BLaER1 (cell line): ENCODE data around the gene USP49.
A peak's percentile ranks its signal among the peaks of the same experiment; 100 is the strongest.
"Not testable (repeated sequence)": the region's sequence is repeated elsewhere in the genome, so short reads cannot be mapped to it uniquely, and the experiment has no call there.

Source experiments
- H3K27ac ChIP-seq: shearing (Covaris generic); formaldehyde crosslinking; 2 replicates; pipeline ENCODE4 v1.8.1; 2022
- H3K27me3 ChIP-seq: shearing (Covaris generic); formaldehyde crosslinking; 2 replicates; pipeline ENCODE4 v1.8.1; 2022
- H3K36me3 ChIP-seq: shearing (Covaris generic); formaldehyde crosslinking; 2 replicates; pipeline ENCODE4 v1.8.1; 2022
- H3K4me1 ChIP-seq: shearing (Covaris generic); formaldehyde crosslinking; 2 replicates; pipeline ENCODE4 v1.8.1; 2022
- H3K4me2 ChIP-seq: shearing (Covaris generic); formaldehyde crosslinking; 2 replicates; pipeline ENCODE4 v1.8.1; 2022
- H3K4me3 ChIP-seq: shearing (Covaris generic); formaldehyde crosslinking; 2 replicates; pipeline ENCODE4 v1.8.1; 2022
- H3K9ac ChIP-seq: shearing (Covaris generic); formaldehyde crosslinking; 2 replicates; pipeline ENCODE4 v1.8.1; 2022
- H3K9me3 ChIP-seq: shearing (Covaris generic); formaldehyde crosslinking; 2 replicates; pipeline ENCODE4 v1.8.1; 2022
- H4K20me1 ChIP-seq: shearing (Covaris generic); formaldehyde crosslinking; 2 replicates; pipeline ENCODE4 v1.8.1; 2022
- Cebpa-rat ChIP-seq: shearing (Covaris generic); IDR thresholded peaks from 2 replicates; pipeline ENCODE4 v1.8.1; 2022

The USP49 gene

GRCh38 chr6:41767112-41767833 lies 127.9 kb downstream of the USP49 start:
- H4K20me1 ChIP-seq = no peaks in the 10 kb centered on the region
- H3K4me2 ChIP-seq = peak overlapping the region; percentile 45
- no peak overlapping the region for H3K9ac ChIP-seq

GRCh38 chr6:41766043-41766664 lies 129.0 kb downstream of the USP49 start:
- not testable (repeated sequence) for H3K27ac ChIP-seq, H3K4me3 ChIP-seq, H4K20me1 ChIP-seq, H3K9me3 ChIP-seq, H3K27me3 ChIP-seq, H3K9ac ChIP-seq
- H3K4me1 ChIP-seq = peaks cover 32% of the 10 kb centered on the region
- H3K36me3 ChIP-seq = peaks cover 11% of the 10 kb centered on the region
- peak overlapping the region; percentile 45; the same call in 1 of the 2 replicates for H3K4me2 ChIP-seq

More at GRCh38 chr6:41767112-41767833, 127.9 kb downstream of the USP49 start:
- no peak for TF ChIP-seq Cebpa-rat
- H3K27ac ChIP-seq = no peak overlapping the region
- H3K4me3 ChIP-seq = no peak overlapping the region
- H3K4me1 ChIP-seq = peaks cover 32% of the 10 kb centered on the region
- H3K9me3 ChIP-seq = no peaks in the 10 kb centered on the region
- no peaks in the 10 kb centered on the region for H3K27me3 ChIP-seq
- peaks cover 22% of the 10 kb centered on the region for H3K36me3 ChIP-seq

DNA sequence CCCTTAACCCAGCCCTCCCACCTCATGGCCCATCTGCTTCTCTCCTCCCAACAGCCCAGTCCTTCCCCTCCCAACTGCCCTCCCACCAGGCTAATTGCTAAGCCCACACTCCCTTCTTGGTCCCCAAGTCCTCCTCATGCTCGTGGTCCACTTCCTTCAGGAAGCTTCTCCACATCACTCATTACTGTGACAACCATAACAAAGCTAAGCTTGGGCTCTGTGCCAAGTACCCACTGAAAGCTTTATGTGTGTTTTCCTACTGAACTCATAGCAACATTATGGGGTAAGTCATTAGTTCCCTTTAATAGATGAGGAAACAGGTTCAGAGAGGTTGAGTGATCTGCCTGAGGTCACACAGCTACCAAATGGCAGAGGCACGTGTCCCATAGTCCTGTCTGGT lies 131.7 kb downstream of the USP49 start:
- no peak overlapping the region for H3K9ac ChIP-seq
- TF ChIP-seq Cebpa-rat = no peak

DNA sequence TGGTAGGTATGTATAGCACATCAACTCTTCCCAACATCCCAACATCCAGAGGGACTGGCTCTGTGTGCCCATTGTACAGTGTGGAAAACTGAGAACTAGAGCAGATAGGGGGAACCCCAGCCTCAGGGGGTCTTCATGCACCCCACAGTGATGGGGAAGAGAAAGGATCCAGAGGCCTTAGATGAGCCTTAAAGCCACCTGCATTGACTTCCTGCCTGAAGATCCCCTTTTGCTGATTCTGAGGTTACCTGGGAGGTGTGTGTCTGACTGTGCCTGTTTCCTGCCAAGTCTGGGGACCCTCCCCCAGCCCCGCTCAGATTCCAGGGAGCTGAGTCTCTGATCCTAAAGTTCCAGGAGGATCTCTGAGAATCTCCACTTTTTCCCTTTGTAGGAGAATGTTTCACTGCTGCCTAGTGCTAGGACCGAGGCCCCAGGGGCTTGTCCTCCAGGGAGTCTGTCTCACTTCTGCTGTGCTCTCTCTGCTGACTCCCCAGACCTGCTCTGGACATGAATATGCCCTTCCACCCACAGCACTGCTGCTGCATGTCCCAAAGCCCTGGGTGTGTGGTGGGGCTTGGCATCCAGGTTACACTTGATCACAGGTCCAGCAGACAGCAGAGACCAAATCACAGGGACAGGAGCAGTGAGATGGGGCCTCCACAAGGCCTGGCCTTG lies 135.1 kb downstream of the USP49 start:
- Histone ChIP-seq H3K9ac (no peak overlapping the region), H3K27me3 (no peaks in the 10 kb centered on the region), H3K4me2 (peak overlapping the region; percentile 21; the same call in 1 of the 2 replicates), H3K27ac (no peak overlapping the region), H3K36me3 (no peaks in the 10 kb centered on the region), H3K9me3 (no peaks in the 10 kb centered on the region), H3K4me3 (no peak overlapping the region), H4K20me1 (no peaks in the 10 kb centered on the region), H3K4me1 (peaks cover 37% of the 10 kb centered on the region)
- TF ChIP-seq Cebpa-rat = no peak

More for the DNA sequence above, 131.7 kb downstream of the USP49 start:
- H3K27ac ChIP-seq = no peak overlapping the region
- H3K4me3 ChIP-seq = no peak overlapping the region
- peaks cover 29% of the 10 kb centered on the region for H3K4me1 ChIP-seq
- H3K27me3 ChIP-seq = no peaks in the 10 kb centered on the region
- H3K4me2 ChIP-seq = no peak overlapping the region
- no peaks in the 10 kb centered on the region for H3K9me3 ChIP-seq
- no peaks in the 10 kb centered on the region for H3K36me3 ChIP-seq
- H4K20me1 ChIP-seq = no peaks in the 10 kb centered on the region

DNA sequence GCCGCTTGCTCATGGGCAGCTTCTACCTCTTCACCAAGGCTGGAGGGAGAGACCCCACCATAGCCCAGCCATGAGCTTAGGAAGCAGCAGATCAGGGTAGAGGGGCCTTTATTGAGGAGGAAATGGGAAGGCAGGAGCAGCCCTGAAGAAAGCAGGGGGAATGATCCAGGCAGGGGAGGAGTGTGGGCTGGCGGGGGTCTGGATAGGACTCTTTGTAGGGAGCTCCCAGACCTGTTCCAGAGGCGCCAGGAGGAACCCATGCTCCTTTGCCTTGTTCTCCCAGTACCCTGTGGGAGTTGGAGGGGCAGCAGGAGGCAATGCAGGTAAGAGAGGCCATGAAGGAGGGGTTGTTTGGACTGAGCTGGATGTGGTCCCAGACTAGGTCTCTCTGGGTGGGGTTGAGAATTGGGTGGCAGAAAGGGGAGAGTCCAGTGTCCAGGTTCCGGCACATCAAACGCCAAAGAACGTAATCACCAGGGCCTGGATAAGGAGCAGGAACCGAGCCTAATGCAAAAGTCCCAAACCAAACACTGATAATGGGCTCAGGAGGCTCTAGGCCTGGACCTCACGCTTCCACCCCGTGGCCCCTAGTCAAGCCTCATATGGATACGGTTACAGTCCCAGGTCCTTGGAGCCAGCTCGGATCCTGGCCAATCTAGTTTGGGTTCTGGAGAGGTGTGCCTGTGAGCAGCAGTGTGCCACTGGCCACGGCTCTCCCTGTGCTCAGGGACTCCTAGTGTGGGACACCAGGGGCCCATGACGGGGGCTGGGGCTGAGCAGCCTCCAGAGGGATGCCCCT lies 135.9 kb downstream of the USP49 start:
- Histone ChIP-seq H4K20me1 (no peaks in the 10 kb centered on the region), H3K9ac (no peak overlapping the region), H3K4me3 (no peak overlapping the region), H3K27ac (no peak overlapping the region), H3K4me1 (peaks cover 37% of the 10 kb centered on the region), H3K36me3 (no peaks in the 10 kb centered on the region), H3K9me3 (no peaks in the 10 kb centered on the region), H3K4me2 (no peak overlapping the region), H3K27me3 (no peaks in the 10 kb centered on the region)
- TF ChIP-seq Cebpa-rat = no peak

DNA sequence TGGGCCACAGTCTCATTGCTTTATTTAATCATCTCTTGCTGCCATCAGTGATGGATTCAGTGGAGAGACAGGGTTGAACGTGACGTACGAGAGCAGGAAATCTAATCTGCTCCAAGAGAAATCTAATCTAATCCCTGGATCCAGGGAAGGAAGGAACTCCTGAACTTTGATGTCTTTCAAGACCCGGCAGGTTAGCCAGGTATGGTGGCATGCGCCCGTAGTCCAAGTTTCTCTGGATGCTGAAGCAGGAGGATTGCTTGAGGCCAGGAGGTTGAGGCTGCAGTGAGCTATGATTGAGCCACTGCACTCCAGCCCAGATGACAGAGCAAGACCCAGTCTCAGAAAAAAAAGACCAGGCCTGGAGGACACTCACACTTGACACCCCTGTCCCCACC lies 136.5 kb downstream of the USP49 start:
- TF ChIP-seq Cebpa-rat = no peak
- no peak overlapping the region for H3K4me3 ChIP-seq
- no peaks in the 10 kb centered on the region for H3K36me3 ChIP-seq
- H3K9me3 ChIP-seq = no peaks in the 10 kb centered on the region
- H3K27me3 ChIP-seq = no peaks in the 10 kb centered on the region
- H4K20me1 ChIP-seq = no peaks in the 10 kb centered on the region
- H3K9ac ChIP-seq = no peak overlapping the region
- H3K4me2 ChIP-seq = no peak overlapping the region
- H3K27ac ChIP-seq = no peak overlapping the region
- H3K4me1 ChIP-seq = peaks cover 37% of the 10 kb centered on the region

GRCh38 chr6:41757931-41758640 lies 137.1 kb downstream of the USP49 start:
- TF ChIP-seq Cebpa-rat = no peak
- Histone ChIP-seq H3K9me3 (no peaks in the 10 kb centered on the region), H3K4me1 (peaks cover 37% of the 10 kb centered on the region), H4K20me1 (no peaks in the 10 kb centered on the region), H3K36me3 (no peaks in the 10 kb centered on the region), H3K4me3 (no peak overlapping the region), H3K27ac (0 out of 2 replicates have a peak overlapping the region, but pooled peaks have one; percentile 2), H3K4me2 (peak overlapping the region; percentile 69; the same call in 1 of the 2 replicates), H3K27me3 (no peaks in the 10 kb centered on the region), H3K9ac (no peak overlapping the region)

- Histone ChIP-seq H3K27me3 (no peaks in the 10 kb centered on the region), H3K4me1 (peaks cover 37% of the 10 kb centered on the region), H3K4me3 (no peak overlapping the region), H3K4me2 (peak overlapping the region; percentile 69), H3K9me3 (no peaks in the 10 kb centered on the region), H4K20me1 (no peaks in the 10 kb centered on the region), H3K9ac (no peak overlapping the region), H3K36me3 (no peaks in the 10 kb centered on the region), H3K27ac (0 out of 2 replicates have a peak overlapping the region, but pooled peaks have one; percentile 2)
- TF ChIP-seq Cebpa-rat = no peak
Measured at GRCh38 chr6:41757271-41757670, 137.9 kb downstream of the USP49 start.

GRCh38 chr6:41756354-41756753 lies 138.8 kb downstream of the USP49 start:
- H3K4me1 ChIP-seq = peaks cover 37% of the 10 kb centered on the region
- peak overlapping the region; percentile 16; the same call in 1 of the 2 replicates for H3K9ac ChIP-seq
- peak overlapping the region; percentile 69 for H3K4me2 ChIP-seq
- TF ChIP-seq Cebpa-rat = no peak
- H4K20me1 ChIP-seq = no peaks in the 10 kb centered on the region
- H3K27ac ChIP-seq = peak overlapping the region; percentile 63
- H3K36me3 ChIP-seq = no peaks in the 10 kb centered on the region
- no peaks in the 10 kb centered on the region for H3K9me3 ChIP-seq
- H3K27me3 ChIP-seq = no peaks in the 10 kb centered on the region
- 0 out of 2 replicates have a peak overlapping the region, but pooled peaks have one; percentile 17 for H3K4me3 ChIP-seq
